Measurements from ENCODE around the gene TENM3.

TENM3 gene

GRCh38 chr4:182518421-182518820 is 275.2 kb downstream of the TENM3 start:
- no peak for DNase-seq (ENCODE audit: low spot score)

DNA sequence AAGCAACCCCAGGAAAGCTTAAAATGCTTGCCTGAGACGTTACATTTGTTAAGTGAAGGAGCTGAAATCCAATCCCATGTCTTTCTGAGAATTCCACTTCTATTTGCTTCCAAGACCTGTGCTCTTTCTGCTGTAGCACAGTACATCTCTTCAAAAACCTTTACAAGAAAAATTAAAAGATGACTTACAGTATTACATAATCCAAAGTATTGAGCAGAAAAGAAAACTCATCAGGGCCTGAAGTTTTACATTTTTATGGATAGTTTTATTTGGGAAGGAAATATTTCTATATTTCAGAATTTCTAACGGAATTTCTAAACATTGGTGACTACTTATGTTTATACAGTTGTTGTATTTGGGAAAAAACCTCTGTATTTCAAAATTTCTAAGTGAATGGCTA is 276.3 kb downstream of the TENM3 start:
- no peak for DNase-seq (ENCODE audit: low spot score)

- DNase-seq (ENCODE audit: low spot score): no peak
Observed at GRCh38 chr4:182521011-182521410, 277.8 kb downstream of the TENM3 start.

DNA sequence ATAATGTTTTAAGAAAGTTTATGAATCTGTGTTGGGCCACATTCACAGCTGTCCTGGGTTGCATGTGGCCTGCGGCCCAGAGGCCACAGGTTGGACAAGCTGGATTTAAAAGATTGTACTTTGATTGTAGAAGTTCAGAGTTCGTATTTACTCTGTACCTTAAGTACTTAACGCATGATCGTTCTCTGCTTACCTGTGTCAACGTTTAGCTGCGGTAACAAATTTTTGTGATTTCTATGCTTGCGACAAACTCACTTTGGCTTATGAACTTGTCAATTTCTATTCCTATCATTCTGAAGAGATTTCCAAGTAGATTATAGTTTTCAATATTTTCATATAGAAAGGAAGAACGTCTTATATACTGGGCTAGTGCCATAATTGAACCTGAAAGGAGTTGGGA is 285.6 kb downstream of the TENM3 start:
- DNase-seq (ENCODE audit: low spot score): no peak

DNA sequence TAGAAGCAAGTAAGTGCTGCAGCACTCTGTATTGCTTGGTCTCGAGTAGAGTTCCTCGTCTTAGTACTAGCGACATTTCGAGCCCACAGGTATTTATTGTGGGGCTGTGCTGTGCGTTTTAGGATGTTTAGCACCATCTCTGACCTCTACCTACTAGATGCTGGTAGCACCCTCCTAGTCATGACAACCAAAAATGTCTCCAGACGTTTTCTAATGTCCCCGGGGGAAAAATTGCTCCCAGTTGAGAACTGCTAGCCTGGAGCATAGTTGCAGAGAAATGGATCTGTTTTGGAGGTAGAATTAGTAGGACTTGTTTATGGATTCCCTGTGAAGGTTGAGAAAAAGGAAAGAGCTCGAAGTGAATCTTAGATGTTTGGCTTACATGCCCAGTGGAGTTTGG is 287.2 kb downstream of the TENM3 start:
- DNase-seq (ENCODE audit: low spot score): no peak

- peak; percentile 17 for DNase-seq (ENCODE audit: low spot score)
Observed at GRCh38 chr4:182531555-182532162, 288.5 kb downstream of the TENM3 start.

- DNase-seq (ENCODE audit: low spot score): no peak
Observed at GRCh38 chr4:182532441-182532840, 289.2 kb downstream of the TENM3 start.

DNA sequence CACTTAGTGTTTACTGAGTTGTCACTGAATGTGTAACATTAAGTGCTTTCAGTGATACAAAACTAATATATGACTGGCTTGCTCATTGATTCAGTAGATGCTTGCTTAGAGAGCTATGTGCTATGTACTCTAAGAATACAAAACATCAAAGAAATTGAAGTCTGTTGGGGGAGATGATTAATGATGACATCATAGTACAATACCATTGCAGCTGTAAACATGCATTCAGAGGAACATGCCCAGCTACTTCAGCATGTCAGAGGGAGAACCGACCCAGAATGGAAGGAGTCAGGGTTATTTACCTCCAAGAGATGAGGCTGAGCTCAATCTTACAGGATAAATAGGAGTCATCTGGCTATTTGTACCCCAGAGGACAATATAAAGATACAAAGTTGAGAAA is 290.8 kb downstream of the TENM3 start:
- no peak for DNase-seq (ENCODE audit: low spot score)

DNA sequence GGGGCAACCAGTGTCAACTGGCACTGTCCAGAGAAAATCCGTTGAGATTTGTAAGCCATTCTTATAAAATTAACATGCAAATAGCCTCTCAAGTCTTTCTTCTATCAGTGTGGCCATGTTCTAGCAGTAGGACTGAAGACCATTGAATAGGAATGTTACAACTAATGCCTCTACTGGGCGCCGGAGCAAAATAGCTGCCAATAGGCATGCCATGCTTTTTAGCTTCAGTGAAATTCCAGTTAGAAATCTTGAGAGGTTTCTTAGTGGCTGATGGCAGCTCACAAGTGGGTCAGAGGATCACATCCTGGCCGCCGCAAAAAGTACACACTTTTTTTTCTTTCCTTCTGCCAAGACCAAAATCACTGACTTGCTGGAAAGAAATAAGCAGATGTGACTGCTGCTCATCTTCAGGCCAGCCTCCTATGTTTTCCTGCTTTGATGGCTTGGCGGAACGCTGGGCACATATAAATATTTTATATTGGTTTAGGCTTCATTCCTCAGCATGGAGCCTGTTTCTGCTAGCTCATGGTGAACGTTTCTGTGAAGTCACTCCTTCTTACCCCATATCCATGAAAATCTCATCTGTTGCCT is 293.1 kb downstream of the TENM3 start:
- DNase-seq (ENCODE audit: low spot score): no peak

DNA sequence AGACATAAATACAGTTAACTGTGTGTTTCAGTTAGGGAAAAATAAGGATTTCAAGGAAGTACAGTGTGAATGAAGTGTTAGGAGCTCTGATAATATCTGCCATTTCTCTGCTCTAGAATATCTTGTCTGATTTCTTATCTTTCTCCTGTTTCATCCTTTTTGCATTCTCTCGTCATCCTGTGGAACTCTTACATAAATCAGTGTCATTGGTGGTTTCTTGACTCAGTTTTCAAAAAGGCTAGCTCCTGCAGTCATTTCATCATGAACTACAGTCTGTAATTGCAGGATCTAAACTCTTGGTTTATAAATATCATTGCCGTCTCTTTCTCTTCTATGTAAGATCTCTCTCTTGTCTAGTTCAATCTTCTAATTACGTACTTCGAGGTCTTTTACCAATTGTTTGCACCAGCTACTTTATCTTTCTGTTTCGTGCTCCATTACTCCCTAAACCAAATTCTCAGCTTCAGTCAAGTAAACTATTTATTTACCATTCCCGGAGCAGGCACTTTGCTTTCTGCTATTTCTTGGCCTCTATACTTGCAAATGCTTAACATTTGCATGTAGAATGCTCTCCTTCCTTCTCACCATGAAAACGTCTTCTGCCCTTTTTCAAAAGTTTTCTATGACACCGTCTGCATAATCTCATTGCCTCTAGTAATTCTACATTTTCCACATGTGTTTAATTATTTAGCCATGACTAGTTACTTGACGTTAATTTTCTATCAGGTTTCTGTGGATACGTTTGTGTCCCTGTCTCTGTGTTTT is 294.0 kb downstream of the TENM3 start:
- no peak for DNase-seq (ENCODE audit: low spot score)

DNA sequence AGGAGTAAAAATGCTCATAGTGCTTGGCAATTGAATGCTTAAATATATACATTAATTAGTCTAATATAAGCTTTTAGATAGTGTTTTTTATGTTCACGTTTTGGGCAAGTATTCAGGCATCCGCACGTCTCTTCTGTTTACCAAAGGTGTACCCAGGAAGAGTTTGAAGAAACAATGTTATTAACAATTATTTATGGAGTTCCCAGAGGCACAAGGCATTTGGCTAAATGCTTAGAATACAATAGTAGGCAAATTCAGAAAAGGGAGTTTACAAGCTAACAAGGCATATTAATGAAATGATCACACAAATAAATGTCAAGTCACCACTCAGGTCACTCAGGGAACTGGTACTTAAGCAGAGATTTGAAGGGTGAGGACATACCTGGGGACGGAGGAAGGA is 294.8 kb downstream of the TENM3 start:
- DNase-seq (ENCODE audit: low spot score): no peak

GRCh38 chr4:182540496-182540895 is 297.3 kb downstream of the TENM3 start:
- no peak for DNase-seq (ENCODE audit: low spot score)

DNA sequence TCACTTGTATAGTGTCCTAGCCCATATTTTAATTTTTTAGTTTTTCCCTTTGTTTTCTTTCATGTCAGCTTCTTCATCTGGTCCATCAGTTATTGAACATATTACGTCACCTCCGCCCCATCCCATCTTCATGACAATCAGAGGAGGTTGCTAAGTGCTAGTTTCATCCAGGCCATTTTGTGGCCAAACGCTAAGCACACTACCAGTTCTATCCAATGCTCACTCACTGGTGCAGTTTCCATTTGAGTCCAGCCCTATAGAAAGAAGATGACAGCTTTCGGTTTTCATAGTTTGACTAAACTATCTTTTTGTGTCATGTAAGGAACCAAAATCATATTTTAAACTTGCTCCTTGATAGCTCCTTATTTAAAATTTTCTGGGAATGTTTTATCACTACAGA is 304.2 kb downstream of the TENM3 start:
- DNase-seq (ENCODE audit: low spot score): no peak

DNA sequence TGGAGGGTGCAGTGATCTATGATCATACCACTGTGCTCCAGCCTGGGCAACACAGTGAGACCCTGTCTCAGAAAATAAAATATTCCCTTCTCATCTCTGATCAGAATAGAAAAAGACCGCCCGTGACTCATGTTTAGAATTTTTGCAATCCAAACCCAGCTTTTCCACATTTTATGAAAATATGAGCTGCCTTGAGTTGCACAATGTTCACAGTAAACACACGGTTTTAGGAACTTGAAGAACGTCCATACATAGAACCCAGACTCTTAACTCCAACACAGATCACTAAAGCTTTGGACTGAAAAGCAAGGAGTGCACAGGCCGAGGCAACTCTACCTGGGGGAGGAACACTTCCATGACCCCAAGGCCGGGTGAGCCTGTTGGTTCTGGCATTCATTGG is 305.0 kb downstream of the TENM3 start:
- no peak for DNase-seq (ENCODE audit: low spot score)

- DNase-seq (ENCODE audit: low spot score): no peak
Observed at GRCh38 chr4:182549356-182549755, 306.2 kb downstream of the TENM3 start.

DNA sequence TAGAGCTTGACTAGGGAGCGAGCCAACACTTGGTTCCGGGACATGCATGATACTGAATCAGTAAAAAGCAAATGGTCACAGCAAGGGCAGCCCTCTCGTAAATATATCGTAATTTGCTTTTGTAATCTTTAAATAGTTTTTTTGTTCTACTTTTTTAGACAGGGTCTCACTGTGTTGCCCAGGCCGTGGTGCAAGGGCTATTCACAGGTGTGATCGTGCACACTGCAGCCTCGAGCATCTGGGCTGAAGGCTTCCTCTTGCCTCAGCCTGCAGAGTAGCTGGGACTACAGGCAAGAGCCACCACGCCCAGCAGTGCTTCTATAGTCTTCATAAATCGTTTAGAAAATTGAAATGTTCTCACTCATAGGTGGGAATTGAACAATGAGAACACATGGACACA is 309.7 kb downstream of the TENM3 start:
- no peak for DNase-seq (ENCODE audit: low spot score)

GRCh38 chr4:182553653-182554052 is 310.5 kb downstream of the TENM3 start:
- DNase-seq (ENCODE audit: low spot score): no peak

DNA sequence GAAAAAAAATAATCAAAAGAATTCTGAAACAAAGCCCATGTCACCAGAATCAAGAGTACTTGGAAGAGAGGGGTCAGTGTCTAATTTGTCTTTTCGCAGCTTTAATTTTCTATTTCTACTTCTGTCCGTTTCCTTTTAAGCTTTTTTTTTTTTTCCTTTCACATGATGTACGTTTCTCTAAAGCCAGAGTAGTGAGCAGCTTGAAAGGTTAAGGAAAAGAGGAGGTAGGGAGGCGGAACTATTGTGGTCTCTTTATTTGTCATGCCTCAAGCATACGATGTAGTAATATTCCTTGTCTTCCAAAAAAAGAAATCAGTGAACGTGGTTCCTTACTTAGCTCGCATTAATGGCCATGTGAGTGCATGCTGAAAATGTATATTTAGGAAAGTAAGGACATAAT is 311.5 kb downstream of the TENM3 start:
- DNase-seq (ENCODE audit: low spot score): no peak

DNA sequence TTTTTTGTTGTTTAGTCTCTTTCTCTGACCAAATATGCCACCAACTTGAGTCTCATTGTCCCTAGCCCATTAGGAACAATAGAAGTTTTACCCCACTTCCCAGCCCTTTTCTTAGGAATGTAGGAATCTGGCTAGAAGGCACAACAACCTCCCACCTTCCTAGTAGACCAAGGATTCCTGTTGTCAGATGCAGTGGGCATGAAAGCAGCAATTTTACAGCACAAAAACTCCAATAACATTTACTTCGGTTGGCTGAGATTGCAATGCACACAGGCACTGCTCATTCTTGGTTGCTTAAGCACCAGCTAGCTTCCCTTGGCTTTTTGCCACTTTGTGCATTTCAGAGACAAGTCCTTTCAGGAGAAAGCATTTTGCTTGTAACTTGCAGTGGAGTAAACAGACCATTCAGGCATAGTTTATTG is 312.8 kb downstream of the TENM3 start:
- DNase-seq (ENCODE audit: low spot score): peak; percentile 9

- no peak for DNase-seq (ENCODE audit: low spot score)
Observed at GRCh38 chr4:182556580-182556979, 313.4 kb downstream of the TENM3 start.

GRCh38 chr4:182560358-182560757 is 317.2 kb downstream of the TENM3 start:
- DNase-seq (ENCODE audit: low spot score): no peak

DNA sequence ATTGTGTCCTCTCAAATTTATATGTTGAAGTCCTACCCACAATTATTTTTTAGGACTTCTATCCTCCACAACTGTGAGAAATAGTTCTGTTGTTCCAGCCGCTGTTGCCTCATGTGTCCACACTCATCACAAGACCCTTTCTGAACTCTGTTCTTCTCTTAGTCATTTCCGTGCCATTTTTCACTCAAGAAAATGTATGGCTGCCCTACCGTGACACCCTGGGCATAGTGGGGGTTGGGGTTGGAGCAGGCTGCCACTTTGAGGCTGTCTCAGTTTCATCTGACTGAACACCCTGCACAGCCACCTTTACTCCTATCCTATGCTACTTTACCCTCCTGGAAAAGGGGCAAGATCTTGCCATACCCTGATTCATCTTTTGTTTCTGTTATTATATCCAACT is 319.1 kb downstream of the TENM3 start:
- DNase-seq (ENCODE audit: low spot score): no peak

DNA sequence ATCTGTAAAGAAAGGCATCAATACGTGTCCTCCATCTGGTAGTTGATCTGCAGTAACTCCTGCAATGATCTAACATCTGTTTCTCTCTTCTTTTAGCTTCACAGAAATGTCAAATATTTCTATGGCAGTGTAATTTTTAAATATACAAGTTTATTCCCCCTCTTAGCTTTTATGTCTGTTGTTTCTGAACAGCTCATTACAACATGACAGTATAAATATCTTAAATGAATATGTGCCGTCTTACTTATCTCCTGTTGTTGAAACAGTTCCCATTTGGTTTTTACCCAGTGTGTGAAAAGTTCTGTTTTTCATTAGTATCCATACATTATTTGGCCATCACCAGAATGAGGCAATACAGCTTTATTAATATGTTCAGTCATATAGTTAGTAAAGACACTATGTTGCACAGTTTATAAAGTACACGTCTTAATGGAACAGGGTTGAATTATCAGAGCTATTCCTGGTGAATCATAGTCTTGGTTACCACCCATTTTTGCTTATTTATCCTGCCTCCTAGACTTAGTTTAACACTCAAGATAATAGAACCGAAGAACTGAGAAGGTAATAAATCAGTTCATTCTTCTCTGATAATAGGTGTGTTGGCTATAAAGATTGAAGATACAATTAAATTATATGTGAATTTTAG is 321.6 kb downstream of the TENM3 start:
- DNase-seq (ENCODE audit: low spot score): no peak
